ENCODE results near the gene KCNQ5.

Gene KCNQ5

GRCh38 chr6:73156793-73157767 lies 535.2 kb downstream of the KCNQ5 start:
- H3K27ac ChIP-seq (ENCODE audit: low read depth, low read length) = no peak overlapping the region
- H3K79me2 ChIP-seq (ENCODE audit: control insufficient read depth, low read length) = no peaks in the 10 kb centered on the region
- H3K4me2 ChIP-seq (ENCODE audit: low read length) = no peak overlapping the region
- TF ChIP-seq, protein P1, sequence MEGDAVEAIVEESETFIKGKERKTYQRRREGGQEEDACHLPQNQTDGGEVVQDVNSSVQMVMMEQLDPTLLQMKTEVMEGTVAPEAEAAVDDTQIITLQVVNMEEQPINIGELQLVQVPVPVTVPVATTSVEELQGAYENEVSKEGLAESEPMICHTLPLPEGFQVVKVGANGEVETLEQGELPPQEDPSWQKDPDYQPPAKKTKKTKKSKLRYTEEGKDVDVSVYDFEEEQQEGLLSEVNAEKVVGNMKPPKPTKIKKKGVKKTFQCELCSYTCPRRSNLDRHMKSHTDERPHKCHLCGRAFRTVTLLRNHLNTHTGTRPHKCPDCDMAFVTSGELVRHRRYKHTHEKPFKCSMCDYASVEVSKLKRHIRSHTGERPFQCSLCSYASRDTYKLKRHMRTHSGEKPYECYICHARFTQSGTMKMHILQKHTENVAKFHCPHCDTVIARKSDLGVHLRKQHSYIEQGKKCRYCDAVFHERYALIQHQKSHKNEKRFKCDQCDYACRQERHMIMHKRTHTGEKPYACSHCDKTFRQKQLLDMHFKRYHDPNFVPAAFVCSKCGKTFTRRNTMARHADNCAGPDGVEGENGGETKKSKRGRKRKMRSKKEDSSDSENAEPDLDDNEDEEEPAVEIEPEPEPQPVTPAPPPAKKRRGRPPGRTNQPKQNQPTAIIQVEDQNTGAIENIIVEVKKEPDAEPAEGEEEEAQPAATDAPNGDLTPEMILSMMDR (IDR thresholded peaks at IDR 0.05; ENCODE audit: low read depth, low read length, poor library complexity, severe bottlenecking) = no peak
- TF ChIP-seq EZH2phosphoT487 (IDR thresholded peaks at IDR 0.05; ENCODE audit: borderline replicate concordance, low read length) = no peak
- no peaks in the 10 kb centered on the region for H3K4me1 ChIP-seq (ENCODE audit: control insufficient read depth, low read length)
- no peaks in the 10 kb centered on the region for H3F3A ChIP-seq (ENCODE audit: control insufficient read depth, insufficient read depth)
- H3K9me3 ChIP-seq (ENCODE audit: control insufficient read depth, insufficient read depth, low read length) = peaks cover 7% of the 10 kb centered on the region; the same call in 1 of the 2 replicates
- no peak overlapping the region for H3K4me3 ChIP-seq (ENCODE audit: low read length)
- no peaks in the 10 kb centered on the region for H3K36me3 ChIP-seq (ENCODE audit: control insufficient read depth, low read length)
- H3K9me2 ChIP-seq (replicated peaks; ENCODE audit: control insufficient read depth, low read length) = no peaks in the 10 kb centered on the region
- no peaks in the 10 kb centered on the region for H4K20me1 ChIP-seq (ENCODE audit: control insufficient read depth, insufficient read depth, low read depth, low read length)
- H3K27me3 ChIP-seq (ENCODE audit: control insufficient read depth, low read length) = no peaks in the 10 kb centered on the region

DNA sequence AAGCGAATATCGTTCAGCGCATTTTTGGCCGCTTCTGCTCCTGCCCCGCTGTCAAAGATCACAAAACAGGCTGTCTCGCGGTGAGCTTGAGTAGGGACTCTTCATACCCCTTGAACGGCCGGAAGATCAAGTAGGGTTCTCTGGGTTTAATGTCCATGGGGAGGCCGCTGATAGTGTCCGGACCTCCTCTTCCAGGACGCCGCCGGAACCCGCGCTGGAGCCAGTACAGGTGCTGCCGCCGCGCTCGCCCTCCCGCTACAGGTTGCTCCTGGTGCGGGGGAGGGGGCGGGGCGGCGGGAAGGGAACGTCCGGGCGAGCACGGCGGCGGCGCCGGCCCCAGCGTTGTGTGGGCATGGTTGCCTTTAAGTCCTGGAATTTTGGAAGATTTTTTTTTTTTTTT lies 536.0 kb downstream of the KCNQ5 start:
- Histone ChIP-seq H3F3A (ENCODE audit: control insufficient read depth, insufficient read depth) (no peaks in the 10 kb centered on the region), H4K20me1 (ENCODE audit: control insufficient read depth, insufficient read depth, low read depth, low read length) (no peaks in the 10 kb centered on the region), H3K4me1 (ENCODE audit: control insufficient read depth, low read length) (no peaks in the 10 kb centered on the region), H3K9me2 (replicated peaks; ENCODE audit: control insufficient read depth, low read length) (no peaks in the 10 kb centered on the region), H3K27ac (ENCODE audit: low read depth, low read length) (no peak overlapping the region), H3K36me3 (ENCODE audit: control insufficient read depth, low read length) (no peaks in the 10 kb centered on the region), H3K9me3 (ENCODE audit: control insufficient read depth, insufficient read depth, low read length) (peaks cover 7% of the 10 kb centered on the region; the same call in 1 of the 2 replicates), H3K4me3 (ENCODE audit: low read length) (no peak overlapping the region), H3K4me2 (ENCODE audit: low read length) (no peak overlapping the region), H3K79me2 (ENCODE audit: control insufficient read depth, low read length) (no peaks in the 10 kb centered on the region), H3K27me3 (ENCODE audit: control insufficient read depth, low read length) (no peaks in the 10 kb centered on the region)
- no peak for TF ChIP-seq EZH2phosphoT487 (IDR thresholded peaks at IDR 0.05; ENCODE audit: borderline replicate concordance, low read length)
- TF ChIP-seq, protein P1 (IDR thresholded peaks at IDR 0.05; ENCODE audit: low read depth, low read length, poor library complexity, severe bottlenecking) = no peak

DNA sequence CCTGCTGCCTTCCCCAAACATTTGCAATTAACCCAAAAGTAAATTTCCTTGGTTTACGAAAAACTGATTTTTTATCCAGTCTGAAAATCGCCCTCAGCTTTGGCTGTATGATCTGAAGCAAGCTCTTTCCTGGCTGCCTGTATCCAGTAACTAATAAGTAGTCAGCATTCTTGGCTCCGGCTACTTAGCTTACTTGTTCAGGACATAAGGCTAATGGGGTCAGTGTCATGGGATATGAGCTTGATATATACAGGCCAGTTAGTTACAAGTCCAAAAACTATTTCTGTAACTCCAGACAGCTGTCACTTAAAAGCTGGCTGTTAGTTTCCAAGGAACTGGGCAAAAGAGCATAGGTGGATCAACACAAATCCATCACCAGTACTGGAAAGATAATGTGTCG lies 547.2 kb downstream of the KCNQ5 start:
- Histone ChIP-seq H3K4me1 (ENCODE audit: control insufficient read depth, low read length) (no peaks in the 10 kb centered on the region), H3K36me3 (ENCODE audit: control insufficient read depth, low read length) (no peaks in the 10 kb centered on the region; the same call in 1 of the 2 replicates), H3K4me3 (ENCODE audit: low read length) (no peak overlapping the region), H3K27ac (ENCODE audit: low read depth, low read length) (no peak overlapping the region), H3K9me2 (replicated peaks; ENCODE audit: control insufficient read depth, low read length) (no peaks in the 10 kb centered on the region), H3K79me2 (ENCODE audit: control insufficient read depth, low read length) (no peaks in the 10 kb centered on the region), H3K9me3 (ENCODE audit: control insufficient read depth, insufficient read depth, low read length) (no peaks in the 10 kb centered on the region), H4K20me1 (ENCODE audit: control insufficient read depth, insufficient read depth, low read depth, low read length) (no peaks in the 10 kb centered on the region), H3F3A (ENCODE audit: control insufficient read depth, insufficient read depth) (0 out of 2 replicates have a peak, but pooled peaks cover 3% of the 10 kb centered on the region), H3K4me2 (ENCODE audit: low read length) (no peak overlapping the region), H3K27me3 (ENCODE audit: control insufficient read depth, low read length) (no peaks in the 10 kb centered on the region)
- TF ChIP-seq, protein P1 (IDR thresholded peaks at IDR 0.05; ENCODE audit: low read depth, low read length, poor library complexity, severe bottlenecking) = no peak
- no peak for TF ChIP-seq EZH2phosphoT487 (IDR thresholded peaks at IDR 0.05; ENCODE audit: borderline replicate concordance, low read length)

Measured in DOHH2 (cell line).